Peyer's patch (tissue), 4 donors: ENCODE results near the gene FAM170B. TPM values are rescaled to one million over a fixed set of nuclear protein-coding genes. Genes with fewer than 3 reads are reported as not detected.

Experiments
- DNase-seq, 3 donors: peaks; one replicate each; pipeline ENCODE4 v3.0.0-alpha.2; 2017 to 2019
- H3K27ac ChIP-seq, 4 donors: fragments of 200-600 bp; sonication (generic); one replicate each; pipeline ENCODE4 v1.5.1; 2016 to 2019
- H3K27me3 ChIP-seq, 2 donors: fragments of 200-600 bp; sonication (generic); one replicate each; pipeline ENCODE4 v1.5.1; 2019
- H3K36me3 ChIP-seq, 3 donors: fragments of 200-600 bp; sonication (generic); one replicate each; pipeline ENCODE4 v1.5.1; 2016 to 2019
- H3K4me1 ChIP-seq, 4 donors: fragments of 200-600 bp; sonication (generic); one replicate each; pipeline ENCODE4 v1.5.1; 2016 to 2019
- H3K4me3 ChIP-seq, 4 donors: fragments of 200-600 bp; sonication (generic); 1 replicate in 3 of 4; 2 replicates in 1 of 4; pipeline ENCODE4 v1.5.1; 2016 to 2019; ENCODE audit warnings: mild to moderate bottlenecking in 1 of 4
- H3K9me3 ChIP-seq, 4 donors: fragments of 200-600 bp; sonication (generic); one replicate each; pipeline ENCODE4 v1.5.1; 2016 to 2019; ENCODE audit warnings: mild to moderate bottlenecking in 1 of 4
- POLR2A ChIP-seq, 2 donors: fragments of 450-650 bp; IDR thresholded peaks; one replicate each; pipeline ENCODE4 v1.5.1; 2017; ENCODE audit warnings: antibody characterized with exemption in 2 of 2, mild to moderate bottlenecking in 2 of 2, moderate library complexity in 2 of 2
- total RNA-seq, 4 donors: library from RNA; depleted of rRNA; stranded (reverse); fragments of >200 nt; gene quantifications; one replicate each; pipeline ENCODE4 v1.1.0, GENCODE V29; 2016
- TF ChIP-seq, protein P1 (sequence below), 6 experiments: fragments of 450-650 bp in 4 of 6; fragments of 200-600 bp in 2 of 6; sonication (generic) in 1 of 6; IDR thresholded peaks; one replicate each; pipeline ENCODE4 v1.5.1; 2017 to 2019; ENCODE audit warnings: antibody characterized with exemption in 6 of 6, mild to moderate bottlenecking in 3 of 6, moderate library complexity in 1 of 6

FAM170B gene
- total RNA-seq, 4 donors from 2014 or later, result not detected

DNA sequence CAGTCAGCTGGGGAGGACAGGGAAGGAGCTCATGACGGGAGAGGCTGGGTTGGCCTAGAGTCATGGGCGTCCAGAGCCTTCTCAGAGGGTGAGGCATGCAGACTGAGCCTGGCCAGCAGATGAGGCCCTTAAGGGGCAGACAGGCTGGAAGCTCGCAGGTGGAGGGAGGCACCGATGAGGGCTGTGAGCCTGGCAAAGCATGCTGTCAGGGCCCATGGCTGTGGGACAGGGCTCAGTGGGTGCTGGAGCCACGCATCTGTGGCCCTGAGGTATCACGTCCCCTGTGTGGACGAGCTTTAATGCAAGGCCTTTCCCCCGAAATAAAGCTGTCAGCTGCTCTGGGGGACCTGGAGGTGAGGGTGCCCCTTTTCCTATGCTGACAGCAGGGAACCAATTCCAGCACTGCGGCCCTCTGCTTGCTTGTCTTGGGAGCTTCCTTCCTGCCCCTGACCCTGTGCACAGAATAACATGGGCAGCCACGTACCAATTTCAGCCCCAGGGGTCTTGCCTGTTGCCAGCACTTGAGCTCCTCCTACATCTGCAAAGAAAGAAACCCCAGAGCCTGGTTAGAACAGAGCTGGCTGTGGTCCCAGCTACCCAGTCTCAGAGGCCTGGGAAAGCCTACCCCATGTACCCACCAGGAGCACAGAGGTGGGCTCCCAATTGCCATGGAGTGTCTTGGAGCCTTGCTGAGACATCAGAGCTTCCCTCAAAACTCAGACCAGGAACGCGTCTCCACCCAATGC is 33.8 kb upstream of the FAM170B start:
- DNase-seq, result no peak
- Histone ChIP-seq H3K27ac (no peak overlapping the region), H3K4me1 (peaks cover 0 to 9% (median 0%) of the 10 kb centered on the region in 4 donors), H3K27me3 (no peaks in the 10 kb centered on the region), H3K36me3 (no peaks in the 10 kb centered on the region), H3K4me3 (no peak overlapping the region), H3K9me3 (no peaks in the 10 kb centered on the region)
- TF ChIP-seq POLR2A (IDR thresholded peaks at IDR 0.05), result no peak
- TF ChIP-seq, protein P1, sequence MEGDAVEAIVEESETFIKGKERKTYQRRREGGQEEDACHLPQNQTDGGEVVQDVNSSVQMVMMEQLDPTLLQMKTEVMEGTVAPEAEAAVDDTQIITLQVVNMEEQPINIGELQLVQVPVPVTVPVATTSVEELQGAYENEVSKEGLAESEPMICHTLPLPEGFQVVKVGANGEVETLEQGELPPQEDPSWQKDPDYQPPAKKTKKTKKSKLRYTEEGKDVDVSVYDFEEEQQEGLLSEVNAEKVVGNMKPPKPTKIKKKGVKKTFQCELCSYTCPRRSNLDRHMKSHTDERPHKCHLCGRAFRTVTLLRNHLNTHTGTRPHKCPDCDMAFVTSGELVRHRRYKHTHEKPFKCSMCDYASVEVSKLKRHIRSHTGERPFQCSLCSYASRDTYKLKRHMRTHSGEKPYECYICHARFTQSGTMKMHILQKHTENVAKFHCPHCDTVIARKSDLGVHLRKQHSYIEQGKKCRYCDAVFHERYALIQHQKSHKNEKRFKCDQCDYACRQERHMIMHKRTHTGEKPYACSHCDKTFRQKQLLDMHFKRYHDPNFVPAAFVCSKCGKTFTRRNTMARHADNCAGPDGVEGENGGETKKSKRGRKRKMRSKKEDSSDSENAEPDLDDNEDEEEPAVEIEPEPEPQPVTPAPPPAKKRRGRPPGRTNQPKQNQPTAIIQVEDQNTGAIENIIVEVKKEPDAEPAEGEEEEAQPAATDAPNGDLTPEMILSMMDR (IDR thresholded peaks at IDR 0.05), result no peak

DNA sequence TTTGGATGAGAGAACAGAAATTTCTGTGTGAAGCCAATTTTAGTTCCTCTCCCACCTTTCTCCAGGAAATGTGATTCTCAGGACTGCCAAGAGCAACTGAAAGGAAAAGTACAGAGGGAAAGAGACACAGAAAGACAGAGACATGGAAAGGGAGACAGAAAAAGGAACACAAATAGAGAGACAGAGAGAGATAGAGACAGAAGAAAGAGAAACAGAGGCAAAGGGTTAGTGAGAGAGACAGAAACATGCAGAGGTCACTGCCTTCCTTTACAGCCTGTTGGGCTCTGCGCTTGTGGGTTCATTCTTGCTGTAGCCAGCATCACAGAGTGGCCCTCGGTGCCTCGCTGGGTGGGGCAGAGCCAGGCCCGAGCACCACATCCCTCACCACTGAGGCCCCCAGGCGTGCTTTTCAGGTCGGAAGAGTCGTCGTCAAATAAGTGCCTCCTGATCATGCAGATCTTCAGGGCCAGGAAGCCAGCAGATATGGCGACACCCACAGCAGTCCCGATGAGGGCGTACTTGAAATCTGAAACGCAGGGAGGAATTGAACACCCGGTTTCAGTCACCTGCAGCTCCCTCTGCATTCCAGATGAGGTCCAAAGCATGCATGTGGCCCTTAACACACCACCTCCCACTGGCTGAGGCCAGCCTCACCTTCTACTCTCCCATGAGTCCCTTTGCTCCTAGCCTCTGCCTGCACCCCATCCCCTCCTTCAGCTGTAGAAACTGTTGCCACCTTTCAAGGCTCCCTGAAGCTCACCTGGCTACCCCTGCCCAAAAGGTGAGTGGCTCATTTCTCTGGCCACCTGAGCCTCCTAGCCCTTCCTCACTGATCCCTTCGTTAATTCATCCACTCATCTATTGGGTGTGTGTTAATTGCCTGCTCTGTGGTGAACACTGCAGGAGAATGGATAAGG is 32.9 kb upstream of the FAM170B start:
- H3K4me1 ChIP-seq, result peaks cover 0 to under 1% (median 0%) of the 10 kb centered on the region in 4 donors
- TF ChIP-seq, protein P1 (IDR thresholded peaks at IDR 0.05), result no peak
- no peak for TF ChIP-seq POLR2A (IDR thresholded peaks at IDR 0.05)
- no peak for DNase-seq
- H3K9me3 ChIP-seq, result no peaks in the 10 kb centered on the region
- H3K27ac ChIP-seq, result no peak overlapping the region
- H3K36me3 ChIP-seq, result no peaks in the 10 kb centered on the region
- no peaks in the 10 kb centered on the region for H3K27me3 ChIP-seq
- H3K4me3 ChIP-seq, result no peak overlapping the region

DNA sequence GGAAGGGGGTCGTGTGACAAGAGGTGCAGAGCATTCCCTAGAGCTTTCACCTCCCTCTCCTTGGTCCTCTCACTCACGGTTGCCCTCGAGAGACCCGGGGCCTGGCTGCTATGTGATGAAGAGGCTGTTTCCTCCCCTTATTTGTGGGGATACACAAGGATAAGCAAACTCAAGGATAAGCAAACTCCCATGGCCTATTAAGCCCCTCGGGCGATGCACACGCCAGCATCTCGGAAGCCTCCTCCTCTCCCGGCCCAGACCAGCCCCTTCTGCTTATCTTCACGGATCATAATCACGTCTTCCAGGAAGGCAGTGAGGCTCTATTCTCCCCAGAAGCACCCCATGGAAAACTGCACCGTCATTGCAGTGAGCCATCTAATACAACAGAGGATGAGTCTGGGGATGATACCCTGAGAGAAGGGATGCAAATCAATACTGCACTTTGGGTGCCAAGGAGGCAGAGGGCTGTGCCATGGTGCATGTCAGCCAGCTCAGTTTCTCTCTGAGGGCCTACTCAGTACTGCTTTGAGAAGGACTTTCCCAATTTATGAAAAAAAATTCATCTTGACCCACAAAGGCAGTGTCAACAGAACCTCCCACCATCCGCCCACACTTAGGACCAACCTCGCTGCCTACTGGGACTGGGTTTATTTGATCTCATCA is 32.1 kb upstream of the FAM170B start:
- Histone ChIP-seq H3K27ac (no peak overlapping the region), H3K4me3 (no peak overlapping the region), H3K36me3 (no peaks in the 10 kb centered on the region), H3K27me3 (no peaks in the 10 kb centered on the region), H3K4me1 (no peaks in the 10 kb centered on the region), H3K9me3 (no peaks in the 10 kb centered on the region)
- TF ChIP-seq POLR2A (IDR thresholded peaks at IDR 0.05), result no peak
- TF ChIP-seq, protein P1 (IDR thresholded peaks at IDR 0.05), result no peak
- no peak for DNase-seq

DNA sequence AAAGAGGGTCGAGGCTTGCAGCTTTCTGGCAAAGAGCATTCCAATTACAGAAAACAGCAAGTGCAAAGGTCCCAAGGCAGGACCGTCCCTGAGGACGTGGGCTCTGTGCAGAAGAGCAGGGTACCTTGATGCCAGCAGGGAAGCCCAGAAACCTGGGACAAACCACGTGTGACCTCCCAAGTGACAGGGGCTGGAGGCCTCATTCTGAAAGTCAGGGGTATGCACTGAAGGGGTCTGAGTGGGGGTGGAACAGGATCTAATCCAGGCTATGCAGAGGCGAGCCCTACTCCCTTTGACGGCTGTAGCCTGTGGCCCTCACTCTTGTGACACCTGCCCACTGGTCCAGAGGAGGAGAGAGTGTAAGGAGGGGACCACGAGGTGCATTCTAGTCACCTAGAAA is 31.4 kb upstream of the FAM170B start:
- Histone ChIP-seq H3K4me1 (no peaks in the 10 kb centered on the region), H3K36me3 (no peaks in the 10 kb centered on the region), H3K27me3 (no peaks in the 10 kb centered on the region), H3K9me3 (no peaks in the 10 kb centered on the region), H3K4me3 (no peak overlapping the region), H3K27ac (no peak overlapping the region)
- TF ChIP-seq, protein P1 (IDR thresholded peaks at IDR 0.05), result no peak
- no peak for TF ChIP-seq POLR2A (IDR thresholded peaks at IDR 0.05)
- DNase-seq, result no peak

DNA sequence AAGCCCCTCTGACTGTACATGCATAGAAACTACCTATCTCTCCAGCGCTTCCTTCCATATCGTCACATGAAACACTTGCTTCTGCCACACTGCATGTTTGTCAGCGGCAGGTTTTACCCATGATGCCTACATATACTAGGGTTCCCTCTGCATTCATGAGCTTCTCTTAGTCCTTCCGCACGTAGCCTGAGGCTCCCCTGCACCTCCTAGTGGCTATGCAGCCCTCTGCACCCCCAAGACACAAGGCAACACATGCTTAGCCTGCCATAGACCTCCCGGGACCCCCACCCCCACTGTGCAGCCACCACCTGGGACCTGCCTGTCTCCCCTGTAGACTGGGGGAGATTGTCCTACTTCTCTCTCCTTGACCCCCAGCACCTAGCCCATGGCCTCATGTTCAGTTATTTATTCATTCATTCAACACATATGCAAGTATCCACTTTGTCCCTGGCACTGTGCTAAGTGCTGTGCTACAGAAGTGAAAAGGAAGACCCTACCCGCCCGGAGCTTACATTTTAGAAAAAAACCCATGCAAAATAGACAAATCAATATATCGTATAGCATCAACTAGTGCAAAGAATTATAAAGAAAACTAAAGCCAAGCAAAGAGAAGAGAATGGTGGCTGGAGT is 30.9 kb upstream of the FAM170B start:
- peak in 1 of 3 donors; percentile 47 for DNase-seq
- TF ChIP-seq POLR2A (IDR thresholded peaks at IDR 0.05), result no peak
- TF ChIP-seq, protein P1 (IDR thresholded peaks at IDR 0.05), result peak; percentile 19 to 58 (median 50)
- H3K4me3 ChIP-seq, result no peak overlapping the region
- no peaks in the 10 kb centered on the region for H3K27me3 ChIP-seq
- H3K36me3 ChIP-seq, result no peaks in the 10 kb centered on the region
- no peak overlapping the region for H3K27ac ChIP-seq
- H3K4me1 ChIP-seq, result no peaks in the 10 kb centered on the region
- no peaks in the 10 kb centered on the region for H3K9me3 ChIP-seq
